Bone marrow (tissue), 2 donors: ENCODE results near the gene SP6.

Experiments
- DNase-seq, 2 donors: peaks; one replicate each; lab custom pipeline; 2025; lab: John Stamatoyannopoulos, UW

Gene SP6

GRCh38 chr17:47811709-47812108 is 39.3 kb downstream of the SP6 start:
- DNase-seq = no peak

- DNase-seq = no peak
Measured at GRCh38 chr17:47810901-47811635, 39.9 kb downstream of the SP6 start.

GRCh38 chr17:47810200-47810821 is 40.7 kb downstream of the SP6 start:
- no peak for DNase-seq

GRCh38 chr17:47808830-47809480 is 42.0 kb downstream of the SP6 start:
- DNase-seq = no peak

- no peak for DNase-seq
Measured at GRCh38 chr17:47808036-47808829, 42.7 kb downstream of the SP6 start.

- no peak for DNase-seq
Measured at GRCh38 chr17:47807421-47807820, 43.5 kb downstream of the SP6 start.

GRCh38 chr17:47806913-47807255 is 44.1 kb downstream of the SP6 start:
- no peak for DNase-seq

GRCh38 chr17:47806026-47806912 is 44.7 kb downstream of the SP6 start:
- DNase-seq = no peak

- no peak for DNase-seq
Measured at GRCh38 chr17:47804461-47804860, 46.5 kb downstream of the SP6 start.

- no peak for DNase-seq
Measured at GRCh38 chr17:47803751-47804150, 47.2 kb downstream of the SP6 start.

- DNase-seq = no peak
Measured at GRCh38 chr17:47803201-47803600, 47.8 kb downstream of the SP6 start.

- DNase-seq = peak in 1 of 2 donors; percentile 3
Measured at GRCh38 chr17:47802341-47803022, 48.5 kb downstream of the SP6 start.

GRCh38 chr17:47801906-47802305 is 49.1 kb downstream of the SP6 start:
- no peak for DNase-seq

GRCh38 chr17:47801176-47801765 is 49.7 kb downstream of the SP6 start:
- DNase-seq = no peak

- DNase-seq = no peak
Measured at GRCh38 chr17:47800686-47801085, 50.3 kb downstream of the SP6 start.

- DNase-seq = no peak
Measured at GRCh38 chr17:47797797-47798196, 53.2 kb downstream of the SP6 start.
